Hepatocyte (in vitro differentiated cells): ENCODE data around the gene IL1RAPL1.

ENCODE experiments used
- CTCF ChIP-seq: fragments of 200-600 bp; sonication (generic); IDR thresholded peaks from 2 replicates; pipeline ENCODE4 v1.5.1; 2016; ENCODE audit warnings: antibody characterized with exemption, mild to moderate bottlenecking; ENCODE audit not compliant: poor library complexity
- EZH2phosphoT487 ChIP-seq: fragments of 200-600 bp; sonication (generic); IDR thresholded peaks from one replicate; pipeline ENCODE4 v1.6.1; 2018; ENCODE audit warnings: antibody characterized with exemption, mild to moderate bottlenecking, low read depth, moderate library complexity; ENCODE audit not compliant: unreplicated experiment, severe bottlenecking

GRCh38 chrX:28756175-28756574, 168.9 kb downstream of the IL1RAPL1 start:
- TF ChIP-seq CTCF (no peak), EZH2phosphoT487 (no peak)
